Spleen (tissue), 11 donors: ENCODE results near the gene GRIK4. TPM values are rescaled to one million over a fixed set of nuclear protein-coding genes. Genes with fewer than 3 reads are reported as not detected.
A peak's percentile ranks its signal among the peaks of the same experiment; 100 is the strongest.

Experiments
- DNase-seq: peaks from one replicate; pipeline ENCODE4 v3.0.0-alpha.2; 2020
- H3K27ac ChIP-seq, 8 donors: fragments of 200-600 bp; sonication (generic) in 7 of 8; 1 replicate in 4 of 8; 2 replicates in 4 of 8; pipeline versions ENCODE4 v1.5.0 to v1.8.0; 2016 to 2021; ENCODE audit warnings: inconsistent platforms in 4 of 8, mild to moderate bottlenecking in 4 of 8, moderate library complexity in 1 of 8
- H3K27me3 ChIP-seq, 7 donors: fragments of 200-600 bp; sonication (generic) in 6 of 7; replicated peaks in 1 of 7; 1 replicate in 4 of 7; 2 replicates in 3 of 7; pipeline versions ENCODE4 v1.5.0 to v1.8.0; 2016 to 2021; ENCODE audit warnings: inconsistent platforms in 3 of 7, mild to moderate bottlenecking in 1 of 7
- H3K36me3 ChIP-seq, 6 donors: fragments of 200-600 bp; sonication (generic) in 5 of 6; 1 replicate in 4 of 6; 2 replicates in 2 of 6; pipeline versions ENCODE4 v1.5.0 to v1.8.0; 2016 to 2021; ENCODE audit warnings: inconsistent platforms in 2 of 6
- H3K4me1 ChIP-seq, 6 donors: fragments of 200-600 bp; sonication (generic) in 5 of 6; 1 replicate in 3 of 6; 2 replicates in 3 of 6; pipeline versions ENCODE4 v1.5.0 to v1.8.0; 2016 to 2021; ENCODE audit warnings: inconsistent platforms in 3 of 6
- H3K4me3 ChIP-seq, 8 donors: fragments of 200-600 bp; sonication (generic) in 7 of 8; 1 replicate in 4 of 8; 2 replicates in 4 of 8; pipeline versions ENCODE4 v1.5.0 to v1.8.0; 2016 to 2021; ENCODE audit warnings: inconsistent platforms in 4 of 8, mild to moderate bottlenecking in 4 of 8, moderate library complexity in 2 of 8
- H3K9me3 ChIP-seq, 8 donors: fragments of 200-600 bp; sonication (generic) in 7 of 8; 1 replicate in 4 of 8; 2 replicates in 4 of 8; pipeline versions ENCODE4 v1.5.0 to v1.8.0; 2016 to 2021; ENCODE audit warnings: inconsistent platforms in 4 of 8
- CTCF ChIP-seq, 11 experiments: fragments of 200-600 bp in 7 of 11; fragments of 450-650 bp in 4 of 11; sonication (generic) in 4 of 11; IDR thresholded peaks in 8 of 11; conservative IDR thresholded peaks in 3 of 11; 1 replicate in 7 of 11; 2 replicates in 4 of 11; pipeline versions ENCODE4 v1.4.0 to v1.8.0; 2016 to 2021; ENCODE audit warnings: antibody characterized with exemption in 11 of 11, inconsistent platforms in 4 of 11, mild to moderate bottlenecking in 1 of 11
- POLR2A ChIP-seq, 3 donors: fragments of 450-650 bp; IDR thresholded peaks; one replicate each; pipeline ENCODE4 v1.5.1; 2017; ENCODE audit warnings: antibody characterized with exemption in 3 of 3, mild to moderate bottlenecking in 1 of 3
- POLR2AphosphoS5 ChIP-seq, 3 donors: sonication (generic); formaldehyde crosslinking; IDR thresholded peaks; one replicate each; pipeline ENCODE4 v1.5.1; 2017; ENCODE audit warnings: antibody characterized with exemption in 3 of 3
- WGBS, 5 donors: extraction: QIAGEN DNeasy Blood & Tissue Kit in 3 of 5; methylation state at CpG; one replicate each; pipeline versions ENCODE4 v1.1.5 to v1.1.7; 2013 to 2018; 5-methylcytosine and 5-hydroxymethylcytosine counted together
- intact Hi-C: fragments of 100-400 bp; cut with DNase I; formaldehyde crosslinking; loops from one replicate; pipeline ENCODE4 v1.15.0; 2023; ENCODE audit warnings: low total_unique reads
- polyA plus RNA-seq, 3 donors: library from polyadenylated mRNA; stranded (reverse); fragments of 200-250 nt; gene quantifications; one replicate each; pipeline ENCODE4 v1.2.1, GENCODE V29; 2013
- total RNA-seq, 7 donors: library from RNA; depleted of rRNA in 3 of 7; stranded (reverse); fragments of >200 nt in 3 of 7; fragmentation: NEBNext Ultra II Directional in 4 of 7; extraction: Animal tissue kit (Norgen Biotek cat#: 25700) in 4 of 7; gene quantifications; one replicate each; pipeline versions ENCODE4 v1.1.0 to v1.2.1, GENCODE V29; 2016 to 2021
- donor health status: healthy with polysubstance abuse.
- donor health status: DM: no; HTN: no; CAD: no; lungs with moderate emphysema.
- donor health status: DM: no; HTN: no; CAD: no.
- donor health status: Bipolar disorder and iron deficiency.
- donor health status: healthy.
- donor health status: DM: no; HTN: no; CAD: no.
- donor health status: DM: yes; HTN: yes; CAD: no.

Gene GRIK4
- total and polyA plus RNA-seq, 10 donors: 0.04 to 2.4 (median 0.59) TPM

- WGBS, 5 donors: 64 to 84% (median 70%) methylated on average over 4 to 6 of the region's 6 CpGs
- intact Hi-C loops: no loop called here
Observed at GRCh38 chr11:120648771-120649170, 137.2 kb downstream of the GRIK4 start.

GRCh38 chr11:120649316-120649715 is 137.8 kb downstream of the GRIK4 start:
- Histone ChIP-seq H3K9me3 (peaks cover 0 to 2% (median 0%) of the 10 kb centered on the region in 8 donors), H3K4me3 (no peak overlapping the region), H3K4me1 (no peaks in the 10 kb centered on the region), H3K27ac (no peak overlapping the region), H3K27me3 (peaks cover 0 to 36% (median 0%) of the 10 kb centered on the region in 7 donors), H3K36me3 (no peaks in the 10 kb centered on the region)
- 31 to 50% (median 40%) methylated on average over 4 to 5 of the region's 5 CpGs for WGBS, 5 donors
- TF ChIP-seq POLR2A (IDR thresholded peaks at IDR 0.05) (no peak), CTCF (IDR thresholded peaks at IDR 0.05 in 8 of 11, conservative IDR thresholded peaks at IDR 0.05 in 3 of 11) (no peak), POLR2AphosphoS5 (IDR thresholded peaks at IDR 0.05) (no peak)
- DNase-seq: no peak
- intact Hi-C loops: no loop called here

More at GRCh38 chr11:120648771-120649170, 137.2 kb downstream of the GRIK4 start:
- no peak overlapping the region for H3K4me3 ChIP-seq
- no peaks in the 10 kb centered on the region for H3K4me1 ChIP-seq
- H3K36me3 ChIP-seq: no peaks in the 10 kb centered on the region
- DNase-seq: peak; percentile 51
- peaks cover 0 to 2% (median 0%) of the 10 kb centered on the region in 8 donors for H3K9me3 ChIP-seq
- H3K27ac ChIP-seq: no peak overlapping the region
- peaks cover 0 to 38% (median 0%) of the 10 kb centered on the region in 7 donors for H3K27me3 ChIP-seq
- no peak for TF ChIP-seq POLR2A (IDR thresholded peaks at IDR 0.05)
- no peak for TF ChIP-seq POLR2AphosphoS5 (IDR thresholded peaks at IDR 0.05)
- TF ChIP-seq CTCF (IDR thresholded peaks at IDR 0.05 in 8 of 11, conservative IDR thresholded peaks at IDR 0.05 in 3 of 11): no peak

- intact Hi-C loops: no loop called here
- Histone ChIP-seq H3K36me3 (no peaks in the 10 kb centered on the region), H3K9me3 (peaks cover 0 to 2% (median 0%) of the 10 kb centered on the region in 8 donors), H3K27me3 (peaks cover 0 to 18% (median 0%) of the 10 kb centered on the region in 7 donors), H3K4me3 (no peak overlapping the region), H3K27ac (no peak overlapping the region), H3K4me1 (no peaks in the 10 kb centered on the region)
- WGBS, 5 donors: 80 to 94% (median 84%) methylated on average over 3 of the region's 3 CpGs
- no peak for TF ChIP-seq CTCF (IDR thresholded peaks at IDR 0.05 in 8 of 11, conservative IDR thresholded peaks at IDR 0.05 in 3 of 11)
- no peak for TF ChIP-seq POLR2A (IDR thresholded peaks at IDR 0.05)
- TF ChIP-seq POLR2AphosphoS5 (IDR thresholded peaks at IDR 0.05): no peak
- DNase-seq: peak; percentile 21
Observed at GRCh38 chr11:120651396-120651795, 139.8 kb downstream of the GRIK4 start.

- no peaks in the 10 kb centered on the region for H3K4me1 ChIP-seq
- no peak overlapping the region for H3K4me3 ChIP-seq
- WGBS, 5 donors: 62 to 82% (median 67%) methylated on average over 6 of the region's 6 CpGs
- no peak for TF ChIP-seq POLR2AphosphoS5 (IDR thresholded peaks at IDR 0.05)
- TF ChIP-seq POLR2A (IDR thresholded peaks at IDR 0.05): no peak
- TF ChIP-seq CTCF (IDR thresholded peaks at IDR 0.05 in 8 of 11, conservative IDR thresholded peaks at IDR 0.05 in 3 of 11): no peak
- no peak overlapping the region for H3K27ac ChIP-seq
- H3K9me3 ChIP-seq: peaks cover 0 to 2% (median 0%) of the 10 kb centered on the region in 8 donors
- peaks cover 0 to 18% (median 0%) of the 10 kb centered on the region in 7 donors for H3K27me3 ChIP-seq
- H3K36me3 ChIP-seq: no peaks in the 10 kb centered on the region
- intact Hi-C loops: no loop called here
- DNase-seq: peak; percentile 15
Observed at GRCh38 chr11:120651836-120652235, 140.3 kb downstream of the GRIK4 start.
